Measurements from ENCODE around the gene MOK.

- TF ChIP-seq POLR2A (IDR thresholded peaks at IDR 0.05) (no peak), CTCF (IDR thresholded peaks at IDR 0.05) (no peak), POLR2AphosphoS5 (IDR thresholded peaks at IDR 0.05; ENCODE audit: insufficient read depth in 1 of 2, low read depth in 1 of 2) (no peak)
Observed at GRCh38 chr14:102293781-102294180, 11.2 kb downstream of the MOK start.

Data from vagina (tissue), 2 donors.